Ovary (tissue), 9 donors: ENCODE data around the gene RNF2. TPM values are rescaled to one million over a fixed set of nuclear protein-coding genes. Genes with fewer than 3 reads are reported as not detected.

Source experiments
- DNase-seq, 5 donors: peaks; one replicate each; pipeline ENCODE4 v3.0.0-alpha.2; 2019 to 2020
- H3K27ac ChIP-seq, 2 donors: fragments of 200-600 bp; one replicate each; pipeline versions ENCODE4 v1.5.1 to v1.8.0; 2019 to 2022
- H3K27me3 ChIP-seq: fragments of 200-600 bp; one replicate; pipeline ENCODE4 v1.8.0; 2022
- H3K36me3 ChIP-seq: fragments of 200-600 bp; sonication (generic); one replicate; pipeline ENCODE4 v1.5.1; 2019
- H3K4me1 ChIP-seq: one replicate; pipeline ENCODE4 v1.8.1; 2013; ENCODE audit warnings: mild to moderate bottlenecking, moderate library complexity; ENCODE audit not compliant: insufficient read depth
- H3K4me3 ChIP-seq: fragments of 200-600 bp; sonication (generic); one replicate; pipeline ENCODE4 v1.5.1; 2017
- H3K9me3 ChIP-seq, 2 donors: fragments of 200-600 bp in 1 of 2; sonication (generic) in 1 of 2; one replicate each; pipeline versions ENCODE4 v1.5.1 to v1.8.1; 2013 to 2019; ENCODE audit warnings: mild to moderate bottlenecking in 1 of 2, moderate library complexity in 1 of 2
- CTCF ChIP-seq, 3 donors: fragments of 450-650 bp in 2 of 3; fragments of 200-600 bp in 1 of 3; IDR thresholded peaks; one replicate each; pipeline versions ENCODE4 v1.5.1 to v1.8.0; 2016 to 2022; ENCODE audit warnings: antibody characterized with exemption in 3 of 3, mild to moderate bottlenecking in 1 of 3
- EP300 ChIP-seq: sonication (generic); formaldehyde crosslinking; IDR thresholded peaks from one replicate; pipeline ENCODE4 v1.6.1; 2017; ENCODE audit warnings: antibody characterized with exemption
- POLR2A ChIP-seq: fragments of 450-650 bp; IDR thresholded peaks from one replicate; pipeline ENCODE4 v1.6.1; 2017; ENCODE audit warnings: antibody characterized with exemption, mild to moderate bottlenecking, moderate library complexity
- WGBS, 3 donors: extraction: QIAGEN DNeasy Blood & Tissue Kit in 1 of 3; methylation state at CpG; one replicate each; pipeline versions ENCODE4 v1.1.5 to v1.1.7; 2013 to 2017; 5-methylcytosine and 5-hydroxymethylcytosine counted together
- intact Hi-C, 4 donors: fragments of 100-400 bp; cut with DNase I; formaldehyde crosslinking; loops; one replicate each; pipeline versions ENCODE4 v1.11.0 to v1.15.1; 2022 to 2023
- polyA plus RNA-seq, 2 donors: library from polyadenylated mRNA; stranded (reverse); fragments of 200-250 nt in 1 of 2; fragments of 350-450 nt in 1 of 2; fragmentation: Illumina TruSeq in 1 of 2; extraction: RNeasy Lipid Tissue Mini Kit (QIAGEN cat#74804) in 1 of 2; gene quantifications; one replicate each; pipeline ENCODE4 v1.2.3, GENCODE V29; 2013 to 2014
- total RNA-seq, 7 donors: library from RNA; depleted of rRNA in 2 of 7; stranded (reverse); fragments of >200 nt in 2 of 7; fragmentation: NEBNext Ultra II Directional in 3 of 7; extraction: Animal tissue kit (Norgen Biotek cat#: 25700) in 3 of 7; gene quantifications; one replicate each; pipeline versions ENCODE4 v1.1.0 to v1.2.4, GENCODE V29; 2016 to 2023
- donor health status: DM: no; HTN: no; CAD: no; lungs with moderate emphysema.
- donor health status: DM: no; HTN: no; CAD: no.
- donor health status: Bipolar disorder and iron deficiency.
- donor health status: DM: yes; HTN: yes; CAD: no.
- donor health status: DM: no; HTN: no; CAD: no.
- donor health status: DM: yes; HTN: yes; CAD: no.

Gene RNF2
- total and polyA plus RNA-seq, 9 donors, result 7.0 to 29.6 (median 21.1) TPM

DNA sequence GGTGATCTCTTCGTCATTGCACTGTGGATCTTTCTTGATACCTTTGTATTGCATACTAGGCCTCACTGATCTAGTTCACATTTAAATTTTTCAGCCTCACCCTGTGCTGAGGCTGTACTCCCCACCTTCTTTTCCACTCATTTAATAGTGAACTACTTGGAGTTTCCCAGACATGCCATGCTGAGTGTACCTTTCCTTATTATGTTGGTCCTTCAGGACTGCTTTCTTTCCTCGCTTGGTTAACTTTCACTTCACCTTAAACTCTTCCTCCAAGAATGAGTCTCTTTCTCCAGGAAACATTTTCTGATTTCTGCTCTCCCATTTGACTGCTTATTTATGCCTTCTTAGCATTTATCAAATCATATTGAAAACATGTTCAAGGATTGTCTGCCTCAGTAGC is 20.8 kb downstream of the RNF2 start:
- no peak overlapping the region for H3K4me3 ChIP-seq
- no peaks in the 10 kb centered on the region for H3K36me3 ChIP-seq
- peaks cover 2% of the 10 kb centered on the region for H3K4me1 ChIP-seq
- WGBS, 3 donors, result 94 to 100% (median 99%) methylated on average over 2 of the region's 2 CpGs
- no peak for TF ChIP-seq EP300
- no peak for TF ChIP-seq CTCF (IDR thresholded peaks at IDR 0.05)
- no peak for TF ChIP-seq POLR2A
- no peaks in the 10 kb centered on the region for H3K27me3 ChIP-seq
- H3K27ac ChIP-seq, result no peak overlapping the region
- no peaks in the 10 kb centered on the region for H3K9me3 ChIP-seq
- intact Hi-C loops, result no loop called here
- DNase-seq, result no peak

- TF ChIP-seq EP300 (no peak), POLR2A (no peak), CTCF (IDR thresholded peaks at IDR 0.05) (no peak)
- Histone ChIP-seq H3K27me3 (no peaks in the 10 kb centered on the region), H3K4me3 (no peak overlapping the region), H3K9me3 (no peaks in the 10 kb centered on the region), H3K27ac (no peak overlapping the region), H3K4me1 (peaks cover 2% of the 10 kb centered on the region), H3K36me3 (no peaks in the 10 kb centered on the region)
- DNase-seq, result no peak
- intact Hi-C loops, result no loop called here
Measured at GRCh38 chr1:185068341-185068740, 23.0 kb downstream of the RNF2 start.

DNA sequence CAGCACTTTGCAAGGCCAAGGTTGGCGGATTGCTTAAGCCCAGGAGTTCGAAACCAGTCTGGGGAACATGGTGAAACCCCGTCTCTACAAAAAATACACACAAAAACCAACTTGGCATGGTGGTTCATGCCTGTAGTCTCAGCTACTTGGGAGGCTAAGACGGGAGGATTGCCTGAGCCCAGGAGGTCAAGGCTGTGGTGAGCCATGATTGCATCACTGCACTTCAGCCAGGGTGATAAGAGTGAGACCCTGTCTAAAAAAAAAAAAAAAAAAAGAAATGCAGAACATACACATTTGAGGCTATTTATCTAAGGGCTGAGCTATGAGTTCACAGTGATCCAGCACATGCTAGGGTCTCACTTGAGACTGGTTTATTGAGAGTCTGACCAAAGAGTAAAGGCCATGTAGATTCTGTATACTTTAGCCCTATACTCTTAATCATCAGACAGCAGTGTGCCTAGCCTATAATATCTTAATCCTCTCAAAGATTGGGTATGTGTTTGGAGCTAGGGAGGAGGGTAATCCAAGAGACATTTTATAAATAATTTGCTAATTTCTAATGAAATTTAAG is 23.9 kb downstream of the RNF2 start:
- Histone ChIP-seq H3K9me3 (no peaks in the 10 kb centered on the region), H3K4me1 (peaks cover 2% of the 10 kb centered on the region), H3K27ac (no peak overlapping the region), H3K36me3 (no peaks in the 10 kb centered on the region), H3K27me3 (no peaks in the 10 kb centered on the region), H3K4me3 (no peak overlapping the region)
- intact Hi-C loops, result no loop called here
- DNase-seq, result no peak
- WGBS, 3 donors, result 74 to 82% (median 80%) methylated on average over 4 of the region's 4 CpGs
- TF ChIP-seq EP300 (no peak), POLR2A (no peak), CTCF (IDR thresholded peaks at IDR 0.05) (no peak)

DNA sequence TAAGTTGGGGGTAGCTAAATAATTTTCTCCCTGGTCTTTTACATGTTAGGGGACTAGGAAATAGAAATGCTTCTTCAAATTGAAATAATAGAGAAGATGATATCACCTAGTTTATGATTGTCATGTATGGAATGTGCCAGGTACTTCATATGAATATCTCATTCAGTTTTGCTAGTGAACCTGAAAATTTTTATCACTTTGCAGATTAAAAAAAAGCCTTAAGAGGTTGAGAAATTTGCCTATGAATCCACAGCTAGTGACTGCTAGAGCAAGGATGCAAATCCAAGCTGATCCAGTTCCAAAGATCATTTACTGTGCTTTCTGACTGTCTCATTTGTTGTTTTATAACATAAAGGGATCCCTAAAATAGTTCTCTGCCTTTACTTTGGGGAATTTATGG is 24.7 kb downstream of the RNF2 start:
- Histone ChIP-seq H3K36me3 (no peaks in the 10 kb centered on the region), H3K27me3 (no peaks in the 10 kb centered on the region), H3K4me1 (peaks cover 2% of the 10 kb centered on the region), H3K4me3 (no peak overlapping the region), H3K27ac (no peak overlapping the region), H3K9me3 (no peaks in the 10 kb centered on the region)
- intact Hi-C loops, result no loop called here
- TF ChIP-seq EP300 (no peak), CTCF (IDR thresholded peaks at IDR 0.05) (no peak), POLR2A (no peak)
- no peak for DNase-seq
